Measurements from ENCODE around the gene CNIH3.

Gene CNIH3

DNA sequence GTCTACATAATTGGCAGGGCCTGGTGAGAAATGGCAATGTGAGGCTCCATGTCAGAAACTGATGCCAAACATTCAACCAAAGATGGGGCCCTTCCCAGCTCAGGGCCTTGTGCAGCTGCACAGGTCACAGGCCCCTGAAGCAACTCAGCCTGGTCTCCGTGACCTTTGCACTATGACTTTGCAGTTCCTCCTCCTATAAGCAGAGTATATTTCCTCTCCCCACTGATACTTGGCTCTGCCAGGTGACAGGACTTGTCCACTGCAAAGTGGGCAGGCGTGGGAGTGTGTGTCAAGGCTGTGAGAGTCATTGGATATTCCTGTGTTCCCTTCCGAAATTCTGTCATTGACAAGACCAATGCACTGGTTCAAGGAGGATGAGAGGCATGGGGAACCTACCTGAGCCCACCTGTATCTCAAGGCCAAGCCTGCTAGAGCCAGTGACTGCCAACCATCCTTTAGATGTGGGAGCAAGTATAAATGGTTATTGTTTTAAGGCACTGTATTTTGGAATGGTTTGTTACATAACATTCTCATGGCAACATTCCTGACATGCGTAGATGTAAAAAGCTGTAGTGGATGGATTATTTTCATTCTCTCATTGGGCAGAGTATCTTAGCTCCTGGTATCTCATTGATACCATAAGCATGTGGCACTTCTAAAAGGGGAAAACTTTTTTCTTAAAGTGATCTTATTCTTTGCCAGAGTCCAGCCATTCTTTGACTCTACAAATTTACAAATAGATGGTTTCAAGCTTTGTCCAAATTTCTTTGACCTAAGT, 75.2 kb downstream of the CNIH3 start:
- no peak for TF ChIP-seq CTCF (IDR thresholded peaks at IDR 0.05; ENCODE audit: insufficient read depth, low read depth, low read length, missing control alignments)
- no peak for DNase-seq (ENCODE audit: low read depth)
- no peak overlapping the region for H3K4me3 ChIP-seq (ENCODE audit: low read length)

DNA sequence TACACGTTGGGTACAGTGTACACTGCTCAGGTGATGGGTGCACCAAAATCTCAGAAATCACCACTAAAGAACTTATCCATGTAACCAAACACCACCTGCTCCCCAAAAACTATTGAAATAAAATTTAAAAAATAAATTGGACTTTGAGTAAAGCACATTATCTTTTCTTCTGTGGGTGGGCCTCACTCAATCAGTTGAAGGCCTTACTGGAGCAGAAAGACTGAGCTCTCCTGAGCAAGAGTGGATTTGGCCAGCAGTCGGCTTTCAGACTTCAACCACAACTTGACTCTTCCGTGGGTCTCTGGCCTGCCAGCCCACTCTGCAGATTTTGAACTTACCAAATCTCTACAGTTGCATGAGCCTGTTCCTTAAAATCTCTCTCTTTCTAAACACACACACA, 78.9 kb downstream of the CNIH3 start:
- DNase-seq (ENCODE audit: low read depth) = no peak
- TF ChIP-seq CTCF (IDR thresholded peaks at IDR 0.05; ENCODE audit: insufficient read depth, low read depth, low read length, missing control alignments) = no peak
- no peak overlapping the region for H3K4me3 ChIP-seq (ENCODE audit: low read length)

DNA sequence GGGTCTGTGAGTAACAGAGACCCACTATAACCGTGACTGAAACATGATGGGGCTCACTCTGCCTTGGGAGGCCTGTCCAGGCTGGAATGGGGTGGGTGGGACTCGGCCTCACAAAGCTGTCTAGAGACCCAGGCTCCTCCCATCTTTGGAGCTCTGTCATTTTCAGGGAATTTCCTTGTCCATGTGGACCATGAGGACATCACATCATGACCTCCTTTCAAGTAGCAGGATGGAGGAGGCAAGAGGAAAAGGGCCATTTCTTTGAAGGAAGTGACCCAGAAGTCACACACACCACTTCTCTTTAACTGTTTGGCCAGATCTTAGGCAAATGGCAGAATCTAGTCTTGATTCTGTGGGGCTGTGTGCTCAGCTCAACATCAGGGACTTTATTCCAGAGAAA, 79.9 kb downstream of the CNIH3 start:
- no peak for TF ChIP-seq CTCF (IDR thresholded peaks at IDR 0.05; ENCODE audit: insufficient read depth, low read depth, low read length, missing control alignments)
- no peak for DNase-seq (ENCODE audit: low read depth)
- H3K4me3 ChIP-seq (ENCODE audit: low read length) = no peak overlapping the region

GRCh38 chr1:224696891-224697765, 81.0 kb downstream of the CNIH3 start:
- DNase-seq (ENCODE audit: low read depth) = peak; percentile 36
- TF ChIP-seq CTCF (IDR thresholded peaks at IDR 0.05; ENCODE audit: insufficient read depth, low read depth, low read length, missing control alignments) = no peak
- H3K4me3 ChIP-seq (ENCODE audit: low read length) = no peak overlapping the region

DNA sequence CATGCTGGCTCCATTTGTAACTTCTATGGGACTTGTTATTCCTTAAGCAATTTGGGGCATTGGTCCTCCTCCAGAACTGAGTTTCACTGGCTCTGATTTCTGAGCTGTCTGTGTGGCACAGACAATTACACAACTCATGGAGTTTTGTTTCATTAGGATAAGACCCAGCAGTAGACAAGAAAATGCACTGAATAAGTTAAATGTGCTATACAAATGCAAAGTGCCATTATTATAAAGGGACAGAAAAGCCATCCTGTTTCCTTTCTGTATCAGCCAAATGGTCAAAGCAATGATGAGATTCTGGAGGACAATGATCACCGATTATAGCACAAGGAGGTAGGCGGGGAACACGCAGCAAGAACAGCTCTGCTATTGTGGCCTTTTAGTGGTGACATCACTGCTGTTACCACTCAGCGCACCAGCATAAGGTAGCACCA, 81.9 kb downstream of the CNIH3 start:
- no peak overlapping the region for H3K4me3 ChIP-seq (ENCODE audit: low read length)
- no peak for TF ChIP-seq CTCF (IDR thresholded peaks at IDR 0.05; ENCODE audit: insufficient read depth, low read depth, low read length, missing control alignments)
- DNase-seq (ENCODE audit: low read depth) = no peak

DNA sequence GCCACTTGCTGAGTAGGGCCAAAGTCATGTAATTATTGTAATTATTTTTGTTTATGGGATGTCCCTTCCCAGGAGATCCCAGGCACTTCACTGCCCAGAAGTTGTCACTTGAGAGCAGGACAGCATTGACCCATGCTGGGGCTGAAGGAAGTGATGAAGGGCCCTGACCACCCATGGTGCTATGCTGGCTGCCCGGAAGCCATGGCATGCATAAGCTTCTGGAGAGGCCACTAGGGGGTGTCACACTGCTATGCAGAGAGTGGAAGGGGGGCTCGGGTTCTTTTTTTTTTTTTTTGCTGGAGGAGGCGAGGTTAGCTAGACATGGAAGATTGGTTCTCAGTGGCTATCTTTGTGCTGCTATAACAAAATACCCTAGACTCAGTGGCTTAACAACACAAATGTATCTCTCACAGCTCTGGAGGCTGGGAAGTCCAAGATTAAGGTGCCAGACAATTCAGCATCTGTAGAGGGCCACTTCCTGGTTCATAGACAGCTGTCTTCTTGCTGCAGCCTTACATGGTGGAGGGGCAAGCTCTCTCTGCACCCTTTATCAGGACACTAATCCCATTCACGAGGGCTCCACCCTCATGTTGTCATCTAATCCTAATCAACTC, 84.9 kb downstream of the CNIH3 start:
- DNase-seq (ENCODE audit: low read depth) = peak; percentile 12
- TF ChIP-seq CTCF (IDR thresholded peaks at IDR 0.05; ENCODE audit: insufficient read depth, low read depth, low read length, missing control alignments) = peak; percentile 12
- no peak overlapping the region for H3K4me3 ChIP-seq (ENCODE audit: low read length)

All from epithelial cell of esophagus (primary cell).